Endodermal cell (in vitro differentiated cells): ENCODE data around the gene HAX1. TPM values are rescaled to one million over a fixed set of nuclear protein-coding genes. Genes with fewer than 3 reads are reported as not detected.
"Not testable (repeated sequence)": the region's sequence is repeated elsewhere in the genome, so short reads cannot be mapped to it uniquely, and the experiment has no call there.

Experiments
- DNase-seq: peaks from one replicate; pipeline ENCODE4 v3.0.0-alpha.2; 2017
- H3K27ac ChIP-seq: 2 replicates; pipeline ENCODE4 v1.5.1; 2013; ENCODE audit warnings: mild to moderate bottlenecking, low read depth, low read length, moderate library complexity
- H3K27me3 ChIP-seq: 2 replicates; pipeline ENCODE4 v1.6.1; 2013; ENCODE audit warnings: mild to moderate bottlenecking, low read length, moderate library complexity; ENCODE audit not compliant: insufficient read depth, control insufficient read depth, poor library complexity, severe bottlenecking
- H3K36me3 ChIP-seq: 2 replicates; pipeline ENCODE4 v1.7.0; 2013; ENCODE audit warnings: mild to moderate bottlenecking, low read length, moderate library complexity; ENCODE audit not compliant: control insufficient read depth, insufficient read depth
- H3K4me1 ChIP-seq: one replicate; pipeline ENCODE4 v1.7.0; 2013; ENCODE audit warnings: low read length; ENCODE audit not compliant: control insufficient read depth, insufficient read depth
- H3K4me3 ChIP-seq: 2 replicates; pipeline ENCODE4 v1.5.1; 2013; ENCODE audit warnings: mild to moderate bottlenecking, low read length, moderate library complexity
- H3K9ac ChIP-seq: 2 replicates; pipeline ENCODE4 v1.6.1; 2013; ENCODE audit warnings: mild to moderate bottlenecking, low read length, moderate library complexity; ENCODE audit not compliant: poor library complexity, severe bottlenecking; ENCODE audit errors: extremely low read depth
- H3K9me3 ChIP-seq: 2 replicates; pipeline ENCODE4 v1.6.1; 2013; ENCODE audit warnings: mild to moderate bottlenecking, low read length, moderate library complexity; ENCODE audit not compliant: control insufficient read depth
- H3K27ac Mint-ChIP-seq: 2 replicates; pipeline ENCODE4 v1.8.0; 2020; ENCODE audit warnings: mixed read lengths
- H3K27me3 Mint-ChIP-seq: 2 replicates; pipeline ENCODE4 v1.8.0; 2021; ENCODE audit warnings: mild to moderate bottlenecking, mixed read lengths; ENCODE audit not compliant: insufficient read depth
- H3K36me3 Mint-ChIP-seq: 2 replicates; pipeline ENCODE4 v1.8.0; 2020; ENCODE audit warnings: low read depth, mixed read lengths
- H3K4me1 Mint-ChIP-seq: 2 replicates; pipeline ENCODE4 v1.8.0; 2020; ENCODE audit warnings: mixed read lengths
- H3K4me3 Mint-ChIP-seq: 2 replicates; pipeline ENCODE4 v1.8.0; 2020; ENCODE audit warnings: mild to moderate bottlenecking, moderate library complexity, mixed read lengths
- H3K9me3 Mint-ChIP-seq: 2 replicates; pipeline ENCODE4 v1.8.0; 2020; ENCODE audit warnings: mild to moderate bottlenecking, mixed read lengths
- WGBS, 2 experiments: methylation state at CpG; one replicate each; pipeline versions ENCODE4 v1.1.5 to v1.1.7; 2013; ENCODE audit warnings: missing lambda C conversion rate in 2 of 2, mixed read lengths in 1 of 2; ENCODE audit not compliant: insufficient coverage in 1 of 2, insufficient read length in 1 of 2; 5-methylcytosine and 5-hydroxymethylcytosine counted together
- total RNA-seq, 2 donors: library from RNA; stranded (reverse); fragmentation: NEBNext Ultra II Directional in 1 of 2; extraction: Animal tissue kit (Norgen Biotek cat#: 25700) in 1 of 2; gene quantifications; 2 replicates in 1 of 2; 3 replicates in 1 of 2; pipeline ENCODE4 v1.2.1, GENCODE V29; 2021
- TF ChIP-seq, protein P1 (sequence below): fragments of 200-600 bp; sonication (generic); conservative IDR thresholded peaks from 2 replicates; pipeline ENCODE4 v1.5.0; 2021; ENCODE audit warnings: antibody characterized with exemption, mild to moderate bottlenecking

HAX1 gene
- total RNA-seq, 2 donors from 2014 or later, result 55.7 to 59.4 TPM

DNA sequence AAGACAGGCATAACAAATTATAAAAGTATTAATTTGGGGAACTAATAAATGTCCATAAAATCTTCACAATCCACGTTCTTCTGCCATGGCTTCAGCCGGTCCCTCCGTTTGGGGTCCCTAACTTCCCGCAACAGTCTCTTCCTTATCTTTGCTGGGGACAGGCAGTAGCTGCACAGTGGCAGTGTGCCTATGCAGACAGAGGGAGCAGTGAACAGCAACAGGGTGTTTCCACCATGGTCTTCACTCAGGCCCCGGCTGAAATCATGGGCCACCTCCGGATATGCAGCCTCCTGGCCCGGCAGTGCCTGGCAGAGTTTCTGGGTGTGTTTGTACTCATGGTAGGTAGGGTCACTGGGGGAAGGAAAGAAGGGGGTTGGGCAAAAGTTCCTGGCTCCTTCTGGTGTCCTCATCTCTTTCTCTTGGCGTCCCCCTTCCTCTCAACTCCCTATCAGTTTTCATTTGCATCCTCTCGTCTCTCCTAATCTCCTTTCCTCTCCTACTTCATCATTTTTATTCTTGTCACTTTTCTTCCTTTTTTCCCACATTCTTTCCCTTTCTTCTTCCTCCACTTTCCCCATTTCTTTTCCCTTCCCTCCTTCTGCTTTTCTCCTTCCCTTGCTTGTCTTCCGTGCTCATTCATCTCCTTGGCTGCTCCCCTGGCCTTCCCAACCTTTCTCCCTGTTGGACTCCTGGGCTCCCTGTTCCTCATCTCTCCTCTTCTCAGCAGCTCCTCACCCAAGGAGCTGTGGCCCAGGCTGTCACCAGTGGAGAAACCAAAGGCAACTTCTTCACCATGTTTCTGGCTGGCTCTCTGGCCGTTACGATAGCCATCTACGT lies 40.0 kb downstream of the HAX1 start:
- not testable (repeated sequence) for H3K36me3 Mint-ChIP-seq

DNA sequence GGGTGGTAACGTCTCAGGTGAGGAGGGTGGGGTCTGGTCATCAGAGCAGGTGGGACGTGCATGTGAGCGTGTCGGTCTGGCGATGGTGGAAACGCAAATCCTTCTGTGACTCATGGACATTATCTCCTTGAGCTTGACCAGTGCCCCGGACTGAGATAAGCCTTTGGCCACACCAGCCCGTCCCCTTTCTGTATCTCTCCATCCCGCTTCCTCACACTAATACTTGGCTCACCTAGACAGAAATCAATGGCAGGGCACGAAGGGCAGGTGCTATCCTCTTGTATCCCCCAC lies 40.6 kb downstream of the HAX1 start:
- Mint-ChIP-seq H3K27ac (no peak overlapping the region), H3K4me3 (no peak overlapping the region), H3K4me1 (no peaks in the 10 kb centered on the region), H3K9me3 (peaks cover 30% of the 10 kb centered on the region), H3K27me3 (peaks cover 11% of the 10 kb centered on the region), H3K36me3 (no peaks in the 10 kb centered on the region)
- H3K9ac ChIP-seq, result no peak overlapping the region
- no peak overlapping the region for H3K4me3 ChIP-seq
- TF ChIP-seq, protein P1, sequence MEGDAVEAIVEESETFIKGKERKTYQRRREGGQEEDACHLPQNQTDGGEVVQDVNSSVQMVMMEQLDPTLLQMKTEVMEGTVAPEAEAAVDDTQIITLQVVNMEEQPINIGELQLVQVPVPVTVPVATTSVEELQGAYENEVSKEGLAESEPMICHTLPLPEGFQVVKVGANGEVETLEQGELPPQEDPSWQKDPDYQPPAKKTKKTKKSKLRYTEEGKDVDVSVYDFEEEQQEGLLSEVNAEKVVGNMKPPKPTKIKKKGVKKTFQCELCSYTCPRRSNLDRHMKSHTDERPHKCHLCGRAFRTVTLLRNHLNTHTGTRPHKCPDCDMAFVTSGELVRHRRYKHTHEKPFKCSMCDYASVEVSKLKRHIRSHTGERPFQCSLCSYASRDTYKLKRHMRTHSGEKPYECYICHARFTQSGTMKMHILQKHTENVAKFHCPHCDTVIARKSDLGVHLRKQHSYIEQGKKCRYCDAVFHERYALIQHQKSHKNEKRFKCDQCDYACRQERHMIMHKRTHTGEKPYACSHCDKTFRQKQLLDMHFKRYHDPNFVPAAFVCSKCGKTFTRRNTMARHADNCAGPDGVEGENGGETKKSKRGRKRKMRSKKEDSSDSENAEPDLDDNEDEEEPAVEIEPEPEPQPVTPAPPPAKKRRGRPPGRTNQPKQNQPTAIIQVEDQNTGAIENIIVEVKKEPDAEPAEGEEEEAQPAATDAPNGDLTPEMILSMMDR, result no peak
- no peaks in the 10 kb centered on the region for H3K4me1 ChIP-seq
- H3K36me3 ChIP-seq, result no peaks in the 10 kb centered on the region
- H3K9me3 ChIP-seq, result peaks cover 22% of the 10 kb centered on the region
- WGBS, 2 experiments, result 87 to 89% methylated on average over 8 to 10 of the region's 10 CpGs
- no peak for DNase-seq
- no peak overlapping the region for H3K27ac ChIP-seq
- H3K27me3 ChIP-seq, result no peaks in the 10 kb centered on the region

More for the DNA sequence above, 40.0 kb downstream of the HAX1 start:
- H3K36me3 ChIP-seq, H3K4me1 Mint-ChIP-seq, H3K4me3 Mint-ChIP-seq, H3K4me1 ChIP-seq, H3K27me3 ChIP-seq, H3K9ac ChIP-seq, H3K27me3 Mint-ChIP-seq, H3K27ac ChIP-seq, DNase-seq, H3K4me3 ChIP-seq, H3K27ac Mint-ChIP-seq: not testable (repeated sequence)
- WGBS, 2 experiments, result 76 to 95% methylated on average over 5 to 11 of the region's 13 CpGs
- peaks cover 26% of the 10 kb centered on the region for H3K9me3 Mint-ChIP-seq
- peaks cover 20% of the 10 kb centered on the region for H3K9me3 ChIP-seq

DNA sequence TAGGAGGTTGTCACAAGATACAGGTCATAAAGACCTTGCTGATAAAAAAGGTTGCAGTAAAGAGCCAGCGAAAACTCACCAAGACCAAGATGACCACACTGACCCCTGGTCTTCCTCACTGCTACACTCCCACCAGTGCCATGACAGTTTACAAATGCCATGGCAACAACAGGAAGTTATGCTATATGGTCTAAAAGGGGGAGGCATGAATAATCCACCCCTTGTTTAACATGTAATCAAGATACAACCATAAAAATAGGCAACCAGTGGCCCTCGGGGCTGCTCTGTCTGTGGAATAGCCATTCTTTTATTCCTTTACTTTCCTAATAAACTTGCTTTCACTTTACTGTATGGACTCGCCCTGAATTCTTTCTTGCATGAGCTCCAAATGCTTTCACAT lies 41.8 kb downstream of the HAX1 start:
- not testable (repeated sequence) for H3K4me1 ChIP-seq, H3K27me3 Mint-ChIP-seq, H3K36me3 ChIP-seq, H3K27ac ChIP-seq, H3K4me1 Mint-ChIP-seq, H3K27me3 ChIP-seq, H3K4me3 Mint-ChIP-seq, H3K4me3 ChIP-seq, H3K36me3 Mint-ChIP-seq, H3K27ac Mint-ChIP-seq, H3K9ac ChIP-seq, DNase-seq
- H3K9me3 ChIP-seq, result peaks cover 22% of the 10 kb centered on the region
- 80 to 83% methylated on average over 1 to 3 of the region's 3 CpGs for WGBS, 2 experiments
- peaks cover 27% of the 10 kb centered on the region for H3K9me3 Mint-ChIP-seq

DNA sequence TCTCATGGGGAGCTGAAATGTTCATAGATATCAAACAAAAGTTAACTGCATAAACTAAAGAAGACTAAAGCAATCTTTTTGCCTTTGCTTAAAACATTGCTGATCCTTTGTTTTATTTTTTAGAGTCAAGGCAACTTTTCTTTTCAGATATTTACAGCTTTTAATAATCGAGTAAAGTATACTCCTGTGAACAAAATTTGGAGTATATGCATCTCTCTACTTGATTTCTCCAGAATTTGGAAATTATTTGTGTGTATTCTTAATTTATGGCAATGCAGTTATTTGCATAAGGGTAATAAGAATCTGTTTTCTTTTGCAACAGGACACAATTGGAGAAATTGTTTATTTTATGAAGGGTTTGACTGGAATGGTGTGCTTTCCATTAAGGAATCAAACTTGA lies 44.3 kb downstream of the HAX1 start:
- Mint-ChIP-seq H3K36me3 (no peaks in the 10 kb centered on the region), H3K4me1 (no peaks in the 10 kb centered on the region)
- H3K27ac ChIP-seq, result no peak overlapping the region

More for the DNA sequence above, 44.3 kb downstream of the HAX1 start:
- no peak for DNase-seq
- Histone ChIP-seq H3K36me3 (no peaks in the 10 kb centered on the region), H3K9me3 (peaks cover 22% of the 10 kb centered on the region), H3K4me3 (no peak overlapping the region), H3K9ac (no peak overlapping the region), H3K27me3 (no peaks in the 10 kb centered on the region), H3K4me1 (no peaks in the 10 kb centered on the region)
- H3K27me3 Mint-ChIP-seq, result peaks cover 9% of the 10 kb centered on the region
- peaks cover 27% of the 10 kb centered on the region for H3K9me3 Mint-ChIP-seq
- 71% methylated on average over 1 of the region's 1 CpG; no CpG with 5 or more reads in 1 of the 2 experiments for WGBS, 2 experiments
- TF ChIP-seq, protein P1, result no peak
- no peak overlapping the region for H3K4me3 Mint-ChIP-seq
- no peak overlapping the region for H3K27ac Mint-ChIP-seq
